Right cardiac atrium (tissue), 5 donors: ENCODE data around the gene ACTN1. TPM values are rescaled to one million over a fixed set of nuclear protein-coding genes. Genes with fewer than 3 reads are reported as not detected.

Experiments used
- ATAC-seq, 2 donors: fragments of 200-7000 bp; cut with Tn5 transposase; one replicate each; pipeline versions ENCODE4 v1.8.0 to v1.9.1; 2020; ENCODE audit warnings: moderate library complexity in 2 of 2, mild to moderate bottlenecking in 1 of 2
- DNase-seq, 3 donors: peaks; one replicate each; pipeline ENCODE4 v3.0.0-alpha.2; 2020
- H3K27ac ChIP-seq: one replicate; pipeline ENCODE4 v1.5.1; 2013; ENCODE audit warnings: mild to moderate bottlenecking, low read length, control low read depth, moderate library complexity
- H3K27me3 ChIP-seq: one replicate; pipeline ENCODE4 v1.6.1; 2013; ENCODE audit not compliant: control insufficient read depth, insufficient read depth
- H3K4me1 ChIP-seq: one replicate; pipeline ENCODE4 v1.6.1; 2013; ENCODE audit warnings: low read length; ENCODE audit not compliant: control insufficient read depth, insufficient read depth
- H3K4me3 ChIP-seq: one replicate; pipeline ENCODE4 v1.5.1; 2013; ENCODE audit warnings: low read length, control low read depth
- H3K9me3 ChIP-seq: one replicate; pipeline ENCODE4 v1.6.1; 2013; ENCODE audit warnings: low read length; ENCODE audit not compliant: control insufficient read depth
- WGBS: extraction: QIAGEN DNeasy Blood & Tissue Kit; methylation state at CpG from one replicate; pipeline ENCODE4 v1.1.7; 2013; 5-methylcytosine and 5-hydroxymethylcytosine counted together
- intact Hi-C, 4 donors: fragments of 100-400 bp; cut with DNase I; formaldehyde crosslinking; loops; one replicate each; pipeline versions ENCODE4 v1.11.0 to v1.14.0; 2022 to 2023
- polyA plus RNA-seq: library from polyadenylated mRNA; stranded (reverse); fragments of 200-250 nt; gene quantifications from one replicate; pipeline ENCODE4 v1.2.3, GENCODE V29; 2013
- total RNA-seq, 4 donors: library from RNA; stranded (reverse); fragmentation: NEBNext Ultra II Directional; extraction: Animal tissue kit (Norgen Biotek cat#: 25700); gene quantifications; one replicate each; pipeline ENCODE4 v1.2.1, GENCODE V29; 2021
- donor health status: healthy with polysubstance abuse.
- donor health status: DM: no; HTN: yes; CAD: no.
- donor health status: DM: no; HTN: no; CAD: no.
- donor health status: DM: no; HTN: yes; CAD: no; lungs with severe emphysema.
- donor health status: DM: yes; HTN: yes; CAD: no.

ACTN1 gene
- total and polyA plus RNA-seq, 5 donors: 80.5 to 305 (median 155) TPM

DNA sequence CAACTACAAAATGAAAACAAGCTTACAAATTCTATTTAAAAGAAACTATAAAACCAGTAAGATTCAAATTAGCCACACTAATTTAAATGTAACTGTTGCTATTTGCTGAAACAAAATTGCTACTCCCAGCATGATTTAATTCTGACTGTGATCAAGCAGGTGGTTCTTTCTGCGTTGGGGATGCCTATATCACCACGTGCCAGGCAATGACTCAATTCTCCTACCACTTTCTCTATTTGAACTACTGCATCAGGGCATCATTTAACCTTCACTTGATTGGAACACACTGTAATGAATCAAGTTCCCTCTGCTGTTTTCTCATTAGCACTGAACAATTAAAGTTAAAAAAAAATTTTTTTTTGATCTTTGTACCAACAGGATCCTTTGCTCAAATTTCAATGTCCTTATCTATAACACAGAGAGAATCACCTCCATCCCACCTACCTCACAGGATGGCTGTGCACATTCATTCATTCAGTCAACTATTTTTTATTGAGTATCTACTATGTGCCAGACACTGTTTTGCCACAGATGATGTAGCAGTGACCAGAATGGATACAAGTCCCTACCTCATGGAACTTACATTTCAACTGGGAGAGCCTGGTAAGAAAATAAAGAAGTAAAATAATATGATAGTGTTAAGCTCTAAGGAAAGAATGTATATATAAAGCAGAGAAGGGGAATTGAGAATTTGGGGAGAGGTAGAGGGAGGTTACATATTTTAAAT, 8.0 kb upstream of the ACTN1 start:
- intact Hi-C loops: no loop called here
- Histone ChIP-seq H3K4me1 (no peaks in the 10 kb centered on the region), H3K27me3 (no peaks in the 10 kb centered on the region), H3K9me3 (no peaks in the 10 kb centered on the region), H3K4me3 (no peak overlapping the region), H3K27ac (no peak overlapping the region)
- ATAC-seq (no peak), DNase-seq (no peak)
- 65% methylated on average over 2 of the region's 2 CpGs for WGBS

DNA sequence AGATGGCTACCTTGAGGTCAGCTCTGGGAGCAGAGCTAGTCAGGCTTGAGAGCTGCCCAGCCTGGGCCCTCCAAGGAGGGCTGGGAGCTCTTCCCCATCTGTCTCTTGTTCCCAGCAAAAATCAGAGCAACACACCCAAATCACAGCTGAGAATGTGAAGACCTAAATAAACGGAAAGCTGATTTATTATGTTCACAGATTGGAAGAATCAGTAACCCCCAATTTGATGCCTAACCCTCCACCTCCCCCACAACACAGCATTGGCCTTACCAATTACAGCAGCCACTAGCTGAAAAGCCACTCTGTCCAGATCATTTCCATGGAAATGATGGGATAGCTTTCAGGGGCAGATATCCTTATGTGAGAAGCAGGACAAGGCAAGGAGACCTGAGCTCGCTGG, 7.1 kb upstream of the ACTN1 start:
- no peaks in the 10 kb centered on the region for H3K27me3 ChIP-seq
- no peak for DNase-seq
- intact Hi-C loops: no loop called here
- no peaks in the 10 kb centered on the region for H3K9me3 ChIP-seq
- 76% methylated on average over 2 of the region's 2 CpGs for WGBS
- peaks cover 2% of the 10 kb centered on the region for H3K4me1 ChIP-seq
- no peak for ATAC-seq
- H3K27ac ChIP-seq: no peak overlapping the region
- no peak overlapping the region for H3K4me3 ChIP-seq

DNA sequence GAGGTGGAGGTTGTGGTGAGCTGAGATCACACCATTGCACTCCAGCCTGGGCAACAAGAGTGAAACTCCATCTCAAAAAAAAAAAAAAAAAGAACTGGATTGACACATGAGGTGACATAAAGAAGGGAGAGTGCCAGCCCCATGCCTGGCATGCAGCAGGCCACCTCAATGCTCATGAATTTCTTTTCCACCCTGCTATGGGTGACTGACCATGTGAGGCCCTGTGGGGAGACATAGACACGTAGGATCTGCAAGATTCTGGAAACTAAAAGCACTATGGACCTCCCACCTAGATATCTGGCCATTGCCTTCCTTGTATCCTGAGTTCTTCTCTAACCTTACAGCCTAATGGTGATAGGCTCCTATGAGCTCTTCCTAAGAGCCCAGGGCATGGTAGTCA, 5.6 kb upstream of the ACTN1 start:
- intact Hi-C loops: no loop called here
- peaks cover 2% of the 10 kb centered on the region for H3K4me1 ChIP-seq
- H3K27me3 ChIP-seq: no peaks in the 10 kb centered on the region
- no peak overlapping the region for H3K4me3 ChIP-seq
- no peak for ATAC-seq
- no peak for DNase-seq
- no peaks in the 10 kb centered on the region for H3K9me3 ChIP-seq
- H3K27ac ChIP-seq: no peak overlapping the region
- 95% methylated on average over 1 of the region's 1 CpG for whole genome bisulfite sequencing

DNA sequence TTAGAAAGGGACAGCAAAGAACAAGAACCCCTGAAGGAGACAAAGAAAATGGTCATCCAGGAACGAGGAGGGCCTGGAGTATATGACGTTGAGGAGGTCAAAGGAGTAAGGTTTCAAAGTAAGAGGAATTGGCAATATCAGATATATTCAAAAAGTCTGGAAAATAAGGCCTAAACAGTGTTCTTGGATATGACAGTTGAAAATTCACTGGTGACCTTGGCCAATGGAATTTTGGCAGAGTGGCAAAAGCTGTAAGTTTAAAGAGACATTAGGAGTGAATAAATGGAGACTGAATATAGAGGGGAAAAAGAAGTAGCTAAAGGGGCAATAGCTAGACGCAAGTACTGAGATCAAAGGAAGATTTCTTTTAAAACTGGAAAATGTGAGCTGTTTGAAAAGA, 4.1 kb upstream of the ACTN1 start:
- no peak overlapping the region for H3K27ac ChIP-seq
- 94% methylated on average over 3 of the region's 3 CpGs for WGBS
- no peak overlapping the region for H3K4me3 ChIP-seq
- DNase-seq (no peak), ATAC-seq (no peak)
- intact Hi-C loops: no loop called here
- H3K27me3 ChIP-seq: no peaks in the 10 kb centered on the region
- peaks cover 2% of the 10 kb centered on the region for H3K4me1 ChIP-seq
- no peaks in the 10 kb centered on the region for H3K9me3 ChIP-seq

DNA sequence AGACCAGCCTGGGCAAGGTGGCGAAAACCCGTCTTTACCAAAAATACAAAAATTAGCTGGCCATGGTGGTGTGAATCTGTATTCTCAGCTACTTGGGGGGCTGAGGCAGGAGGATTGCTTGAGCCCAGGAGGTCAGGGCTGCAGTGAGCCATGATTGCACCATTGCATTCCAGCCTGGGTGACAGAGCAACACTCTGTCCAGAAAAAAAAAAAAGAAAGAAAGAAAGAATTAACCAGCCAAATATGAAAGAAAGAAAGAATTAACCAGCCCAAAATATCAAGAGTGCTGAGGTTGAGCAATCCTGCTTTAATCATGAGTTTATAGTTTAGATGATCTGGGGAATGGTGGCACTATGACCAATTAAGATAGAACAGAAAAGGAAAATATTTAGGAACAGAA, 3.5 kb upstream of the ACTN1 start:
- WGBS: 99% methylated on average over 2 of the region's 2 CpGs

DNA sequence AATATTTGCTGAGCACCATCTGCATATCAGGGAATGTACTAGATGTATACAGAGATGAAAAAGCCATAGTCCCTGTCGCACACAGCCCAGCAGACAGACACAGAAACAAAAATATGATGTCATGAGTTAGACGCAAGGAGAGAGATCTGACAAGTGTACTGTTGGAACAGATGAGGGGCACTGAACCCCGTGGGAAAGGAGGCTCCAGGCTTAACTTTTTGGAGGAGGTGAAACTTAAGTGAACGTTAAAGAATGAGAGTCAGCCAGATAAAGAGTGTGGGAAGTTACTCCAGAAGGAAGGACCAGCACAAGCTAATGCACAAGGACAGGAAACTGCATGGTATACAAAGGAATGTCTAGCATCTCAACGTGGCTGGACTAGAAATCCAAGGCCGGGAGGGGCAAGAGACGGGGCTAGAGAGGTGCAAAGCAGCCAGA, 2.5 kb upstream of the ACTN1 start:
- 51% methylated on average over 7 of the region's 7 CpGs for WGBS
- ATAC-seq (no peak), DNase-seq (no peak)
- no peaks in the 10 kb centered on the region for H3K27me3 ChIP-seq
- no peak overlapping the region for H3K27ac ChIP-seq
- intact Hi-C loops: no loop called here
- no peak overlapping the region for H3K4me3 ChIP-seq
- peaks cover 8% of the 10 kb centered on the region for H3K4me1 ChIP-seq
- no peaks in the 10 kb centered on the region for H3K9me3 ChIP-seq

More for the DNA sequence above, 3.5 kb upstream of the ACTN1 start:
- DNase-seq (peak in 2 of 3 donors; percentile 59 to 61), ATAC-seq (no peak)
- H3K27ac ChIP-seq: no peak overlapping the region
- intact Hi-C loops: no loop called here
- peaks cover 2% of the 10 kb centered on the region for H3K4me1 ChIP-seq
- no peak overlapping the region for H3K4me3 ChIP-seq
- no peaks in the 10 kb centered on the region for H3K27me3 ChIP-seq
- H3K9me3 ChIP-seq: no peaks in the 10 kb centered on the region

DNA sequence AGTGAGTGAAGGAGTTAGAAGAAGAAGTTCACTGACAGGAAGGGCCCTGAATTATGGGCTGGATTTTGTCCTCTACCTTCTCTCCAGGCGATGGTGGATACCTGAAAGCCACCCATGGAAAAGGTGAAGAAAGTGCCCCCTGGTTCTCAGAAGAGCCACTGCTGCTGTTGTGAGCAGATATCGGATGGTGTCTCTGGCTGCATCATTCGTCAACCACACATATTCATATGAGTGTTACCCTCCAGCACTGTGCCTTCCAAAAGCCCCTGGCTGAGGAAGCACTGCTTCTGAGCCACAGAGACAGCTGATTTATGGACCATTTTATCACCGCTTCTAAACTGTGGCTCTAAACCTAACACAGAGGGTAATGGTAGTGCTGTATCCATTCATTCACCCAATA, 2.0 kb upstream of the ACTN1 start:
- Histone ChIP-seq H3K9me3 (no peaks in the 10 kb centered on the region), H3K27ac (no peak overlapping the region), H3K4me1 (peaks cover 10% of the 10 kb centered on the region), H3K4me3 (no peak overlapping the region), H3K27me3 (no peaks in the 10 kb centered on the region)
- intact Hi-C loops: no loop called here
- 74% methylated on average over 4 of the region's 4 CpGs for WGBS
- DNase-seq (no peak), ATAC-seq (no peak)

DNA sequence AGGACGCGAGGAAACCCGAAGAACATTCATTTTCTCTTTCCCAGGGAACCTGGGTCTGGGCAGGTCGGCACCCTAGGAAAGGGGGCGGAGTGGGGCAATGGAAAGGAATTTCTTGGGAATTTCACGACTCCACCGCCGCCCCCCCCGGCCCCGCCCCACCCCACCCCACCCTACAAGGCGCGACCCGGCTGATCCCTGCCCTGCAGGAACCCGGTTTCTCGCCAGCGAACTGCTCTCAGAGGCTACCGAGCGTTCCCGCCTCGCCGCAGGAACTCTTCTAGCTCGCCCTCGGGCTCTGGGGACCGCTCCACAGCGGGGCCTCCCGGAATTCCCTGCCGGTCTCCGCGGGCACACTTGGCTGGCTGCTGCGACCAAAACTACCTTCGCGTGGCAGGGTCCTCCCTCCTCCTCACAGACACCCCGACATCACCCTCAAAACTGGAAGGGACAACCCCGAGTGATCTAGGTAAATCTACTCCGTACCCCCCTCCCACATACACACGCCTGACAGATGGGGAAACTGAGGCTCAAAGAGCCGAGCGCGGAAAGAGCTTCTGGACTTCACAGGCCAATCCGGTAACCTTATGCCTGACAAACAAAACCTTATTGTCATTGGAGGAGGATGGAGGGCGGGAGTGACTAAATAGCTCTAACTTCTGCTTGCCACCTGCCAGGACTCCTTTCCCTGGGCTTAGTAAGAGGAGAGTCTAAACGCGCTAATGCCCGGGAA, 785 bp upstream of the ACTN1 start:
- Histone ChIP-seq H3K27me3 (no peaks in the 10 kb centered on the region), H3K4me3 (peak overlapping the region; percentile 92), H3K27ac (peak overlapping the region; percentile 52), H3K9me3 (no peaks in the 10 kb centered on the region), H3K4me1 (peaks cover 14% of the 10 kb centered on the region)
- ATAC-seq: peak; percentile 24 to 50
- intact Hi-C loops: loop anchor here in 3 of 4 donors (5.0 to 10.0 kb wide), 4 partner anchors 38 to 68 kb away; no protein-coding TSS in a partner anchor
- peak; percentile 74 to 88 (median 87) for DNase-seq
- WGBS: 10% methylated on average over 44 of the region's 44 CpGs

DNA sequence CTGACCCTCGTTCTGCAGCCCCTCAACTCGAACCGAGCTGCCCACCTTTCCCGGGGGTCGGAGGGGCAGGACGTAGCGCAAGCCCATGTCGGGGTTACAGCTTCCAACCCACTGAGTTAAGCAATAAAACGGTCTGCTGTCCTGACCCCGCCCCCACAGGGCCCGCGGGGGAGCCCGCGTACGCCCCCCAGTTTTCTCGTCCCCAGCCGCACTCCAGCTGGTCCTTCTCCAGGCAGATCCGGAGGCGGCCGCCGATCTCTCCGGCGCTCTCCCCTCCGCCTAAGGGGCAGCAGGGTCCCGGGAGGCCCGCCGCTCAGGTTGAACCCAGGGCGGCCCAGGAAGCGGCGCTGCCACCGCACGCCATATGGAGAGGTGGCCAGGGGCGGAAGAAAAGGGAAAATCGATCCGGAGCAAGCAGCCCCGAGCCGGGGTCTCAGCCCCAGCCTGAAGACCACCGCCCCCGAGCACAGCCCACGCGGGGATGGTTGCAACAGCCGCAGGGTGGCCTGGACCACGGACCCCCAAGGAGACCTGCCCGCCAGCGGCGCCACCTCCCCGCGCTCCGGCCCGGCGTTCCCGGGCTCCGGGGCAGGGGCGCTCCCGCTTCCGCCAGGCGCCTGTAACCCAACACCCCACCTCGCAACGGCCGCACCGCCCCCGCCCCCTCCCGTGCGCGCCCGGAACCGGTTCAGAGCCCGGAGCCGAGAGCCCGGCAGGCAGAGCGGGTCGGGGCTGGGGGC, 760 bp downstream of the ACTN1 start:
- DNase-seq (peak; percentile 79 to 90 (median 90)), ATAC-seq (peak; percentile 51 to 56)
- H3K27ac ChIP-seq: peak overlapping the region; percentile 68
- H3K27me3 ChIP-seq: no peaks in the 10 kb centered on the region
- peak overlapping the region; percentile 92 for H3K4me3 ChIP-seq
- H3K4me1 ChIP-seq: peaks cover 19% of the 10 kb centered on the region
- under 1% methylated on average over 72 of the region's 72 CpGs for WGBS
- no peaks in the 10 kb centered on the region for H3K9me3 ChIP-seq
- intact Hi-C loops: loop anchor here in 3 of 4 donors (5.0 to 10.0 kb wide), 4 partner anchors 36 to 66 kb away; no protein-coding TSS in a partner anchor

DNA sequence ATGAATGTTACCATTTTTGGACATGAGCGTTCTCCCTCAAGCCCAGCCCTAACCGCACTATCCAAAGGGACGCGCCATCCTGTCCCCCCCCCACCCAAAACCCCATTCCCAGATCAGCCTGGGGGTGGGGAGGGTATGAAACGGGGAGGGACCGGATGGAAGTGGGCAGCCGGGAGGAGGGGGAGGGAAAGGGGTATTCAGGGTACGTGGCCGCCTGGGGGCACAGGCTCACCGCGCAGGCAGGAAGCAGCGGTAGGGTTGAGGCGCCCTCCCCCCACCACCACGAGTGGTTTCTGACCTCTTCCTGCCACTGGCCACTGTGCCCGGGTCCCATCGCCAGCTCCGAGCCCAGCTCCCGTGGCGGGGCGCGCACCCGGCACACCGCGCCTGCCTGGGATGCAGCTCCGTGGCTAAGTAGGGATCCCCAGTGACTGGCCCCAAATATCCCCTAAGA, 1.4 kb downstream of the ACTN1 start:
- H3K4me3 ChIP-seq: peak overlapping the region; percentile 92
- H3K9me3 ChIP-seq: no peaks in the 10 kb centered on the region
- no peaks in the 10 kb centered on the region for H3K27me3 ChIP-seq
- peaks cover 19% of the 10 kb centered on the region for H3K4me1 ChIP-seq
- H3K27ac ChIP-seq: peak overlapping the region; percentile 68
- DNase-seq: peak; percentile 77 to 87 (median 85)
- peak; percentile 28 to 35 for ATAC-seq
- WGBS: 1% methylated on average over 25 of the region's 25 CpGs
- intact Hi-C loops: loop anchor here in 3 of 4 donors (5.0 to 10.0 kb wide), 4 partner anchors 35 to 65 kb away; no protein-coding TSS in a partner anchor
